Fibroblast of the conjunctiva (primary cell): ENCODE data around the gene NRG3.

Experiments
- DNase-seq: peaks from one replicate; pipeline ENCODE4 v3.0.0-alpha.2; 2010; ENCODE audit warnings: low read depth

NRG3 gene

DNA sequence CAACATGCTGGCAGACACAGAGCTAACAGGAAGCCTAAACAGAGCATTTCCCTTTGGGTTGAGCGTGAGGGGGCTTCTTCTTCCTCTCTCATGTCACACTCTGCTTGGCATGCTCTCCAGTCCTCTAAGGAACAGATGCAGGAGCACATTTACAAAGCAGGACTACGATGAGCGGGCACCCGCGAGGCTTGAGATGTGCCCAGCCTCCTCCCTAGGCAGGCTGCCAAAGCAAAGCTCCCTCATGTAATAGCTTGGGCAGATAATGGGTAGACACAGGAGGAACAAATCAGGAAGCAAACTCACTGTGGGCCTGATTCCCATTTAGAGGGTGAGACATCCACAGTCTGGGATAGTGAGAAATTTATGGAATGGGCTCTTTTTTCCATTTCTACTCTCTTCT, 519.1 kb downstream of the NRG3 start:
- no peak for DNase-seq

DNA sequence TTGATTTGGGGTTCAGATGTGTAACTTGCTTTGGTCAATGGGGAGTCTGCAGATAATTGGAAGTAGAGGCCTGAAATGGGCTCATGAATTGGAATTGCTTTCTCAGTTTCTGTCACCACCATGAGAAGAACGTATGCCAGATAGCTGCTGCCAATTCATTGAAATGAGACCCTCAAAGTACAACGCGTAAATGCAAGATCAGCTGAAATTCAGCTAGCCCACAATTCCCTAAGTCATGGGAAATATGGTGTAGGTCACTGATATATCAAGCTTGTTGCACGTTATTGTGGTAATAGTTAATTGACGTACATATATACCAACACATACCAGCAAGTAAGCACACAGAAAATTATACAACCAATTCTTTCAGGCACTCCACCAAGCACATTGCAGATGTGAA, 520.0 kb downstream of the NRG3 start:
- DNase-seq: no peak

DNA sequence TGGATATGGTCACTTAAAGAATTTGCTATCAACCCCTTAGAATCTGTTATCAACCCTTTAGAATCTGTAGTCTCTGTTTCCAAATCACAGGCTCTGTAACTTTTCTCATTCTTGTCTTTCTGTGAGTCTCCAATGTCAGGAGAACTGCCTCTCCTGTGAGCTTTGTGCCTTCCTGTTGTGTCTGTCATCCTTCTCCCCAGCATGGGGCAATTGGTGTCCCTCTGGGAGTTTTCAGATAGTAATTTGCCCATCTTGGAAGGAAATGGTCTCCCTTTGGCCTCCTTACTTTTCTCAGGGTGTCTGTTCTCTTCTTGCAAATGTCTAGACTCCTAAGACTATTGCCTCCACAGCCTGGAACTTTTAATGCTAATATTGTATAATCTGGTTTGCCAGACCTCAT, 521.9 kb downstream of the NRG3 start:
- DNase-seq: no peak

DNA sequence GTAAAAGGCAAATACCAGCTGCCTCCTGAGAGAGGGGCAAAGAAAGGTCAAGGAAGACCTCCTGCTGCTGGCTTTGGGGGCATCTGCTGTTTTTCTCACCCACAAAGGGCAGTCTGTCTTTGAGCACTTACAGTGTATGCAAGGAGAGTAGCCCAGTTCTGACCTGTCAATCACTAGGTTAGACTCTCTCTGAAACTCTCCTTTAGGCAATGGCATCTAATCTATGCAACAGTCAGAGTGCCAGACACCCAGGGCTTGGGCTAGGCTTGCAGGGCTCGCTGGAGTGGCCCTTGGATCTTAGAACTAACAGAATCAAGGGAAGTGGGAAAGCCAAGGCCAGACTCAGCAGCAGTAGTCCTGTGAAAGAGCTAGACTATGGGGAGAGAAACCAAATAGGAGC, 522.9 kb downstream of the NRG3 start:
- no peak for DNase-seq

DNA sequence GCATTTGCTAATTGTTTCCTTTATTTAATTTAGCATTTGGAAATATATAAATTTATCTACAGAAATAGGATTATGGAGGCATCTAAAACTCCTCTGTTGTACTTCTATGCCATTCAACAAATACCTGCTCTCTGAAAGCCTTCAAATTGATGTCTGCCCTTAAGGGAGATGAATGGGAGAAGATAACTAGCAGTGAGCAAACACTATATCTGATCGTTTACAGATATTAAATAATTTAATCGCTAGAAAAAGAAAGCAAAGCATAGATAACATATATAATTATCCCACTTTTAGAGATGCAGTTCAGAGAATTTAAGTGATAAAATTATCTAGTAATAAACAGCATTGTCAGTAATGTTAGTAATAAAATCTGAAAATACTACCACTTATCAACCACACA, 524.9 kb downstream of the NRG3 start:
- no peak for DNase-seq

DNA sequence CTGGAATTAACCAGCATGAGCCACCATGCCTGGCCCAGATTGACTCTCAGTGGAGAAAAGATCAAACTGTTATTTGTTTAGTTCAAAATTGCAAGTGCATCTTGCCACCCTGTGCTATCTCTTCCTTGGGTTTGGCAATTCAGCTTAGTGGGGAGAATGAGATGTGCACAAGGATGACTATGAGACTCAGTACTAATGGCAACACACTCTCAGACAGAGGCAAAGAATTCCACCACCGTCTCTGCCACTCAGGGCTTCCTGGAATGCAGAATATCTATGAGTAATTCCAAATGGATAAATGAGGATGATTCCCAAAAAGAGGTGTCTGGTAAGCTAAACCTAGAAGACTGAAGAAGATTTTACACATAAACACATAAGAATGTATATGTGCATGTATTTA, 525.8 kb downstream of the NRG3 start:
- no peak for DNase-seq

DNA sequence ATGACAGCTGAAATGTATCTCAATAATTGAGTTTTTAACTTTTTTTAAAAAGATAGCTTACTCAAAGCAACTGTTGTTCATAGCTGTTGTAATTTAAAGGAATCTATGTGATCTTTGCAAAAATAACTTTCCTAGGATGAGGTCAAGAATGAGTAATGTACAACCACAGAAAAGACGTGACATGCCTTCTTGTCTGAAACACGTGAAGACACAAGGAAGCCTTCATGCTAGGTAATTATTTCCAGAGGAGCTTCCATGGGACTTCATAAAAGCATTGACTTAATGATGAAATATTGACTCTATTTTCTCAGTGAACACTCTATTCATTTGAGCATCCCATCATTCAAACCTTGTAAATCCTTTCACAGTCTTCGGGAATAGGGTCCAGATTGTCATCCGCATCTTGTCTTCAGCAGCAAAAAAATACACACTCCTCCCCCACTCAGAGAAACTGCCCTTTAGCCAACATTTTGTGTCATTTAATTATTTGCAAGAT, 528.0 kb downstream of the NRG3 start:
- DNase-seq: no peak

DNA sequence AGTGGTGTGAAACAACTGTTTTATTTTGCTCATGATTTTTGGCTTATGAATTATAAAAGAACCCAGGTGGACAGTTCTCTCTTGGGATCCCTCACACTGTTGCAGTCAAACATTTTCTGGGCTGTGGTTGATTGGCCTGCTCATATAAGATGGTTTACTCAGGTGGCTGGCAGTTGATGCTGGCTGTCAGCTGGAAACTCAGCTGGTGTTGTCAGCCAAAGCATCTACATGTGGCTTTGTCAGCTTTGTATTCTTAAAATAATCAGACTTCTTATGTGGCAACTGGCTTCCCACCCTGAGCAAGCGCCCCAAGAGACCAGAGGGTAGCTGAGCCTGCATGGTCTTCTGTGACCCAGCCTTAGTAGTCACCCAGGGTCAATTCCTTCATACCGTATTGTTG, 534.7 kb downstream of the NRG3 start:
- no peak for DNase-seq

DNA sequence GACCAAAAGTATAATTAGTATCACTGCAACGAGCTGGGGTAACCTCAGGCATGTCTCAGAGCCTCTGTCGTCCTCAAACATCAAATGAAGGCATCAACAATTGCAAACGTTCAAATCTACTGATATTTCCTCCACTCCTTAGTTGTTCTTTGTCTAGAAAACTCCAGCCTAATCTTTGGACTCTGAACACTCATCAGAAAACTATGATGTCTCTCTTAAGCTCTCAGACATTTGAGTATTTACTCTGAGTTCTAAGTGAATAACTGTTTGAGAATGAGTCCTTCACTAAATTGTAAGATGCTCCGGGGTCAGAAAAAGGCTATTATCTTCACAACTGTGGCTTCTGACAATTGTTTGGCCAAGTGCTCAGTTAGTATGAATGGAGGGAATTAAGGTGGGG, 536.4 kb downstream of the NRG3 start:
- no peak for DNase-seq

DNA sequence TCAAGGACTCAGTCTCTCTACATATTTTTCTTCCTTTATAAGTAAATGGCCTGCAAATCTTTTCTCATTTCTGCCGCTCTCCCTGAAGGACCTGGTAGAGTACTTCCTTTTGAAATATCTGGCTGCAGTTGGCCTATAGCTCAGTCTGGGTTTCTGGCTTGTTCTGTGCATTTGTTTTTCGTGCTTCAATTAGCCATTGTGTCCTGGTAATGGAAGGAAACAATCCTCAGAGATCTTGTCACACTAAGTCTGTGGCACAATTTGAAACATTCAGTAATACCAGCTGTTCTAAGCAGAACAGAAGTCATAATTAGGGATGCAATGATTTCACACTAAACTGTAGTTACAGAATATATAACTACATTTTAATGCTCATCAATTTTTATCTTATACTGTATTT, 545.0 kb downstream of the NRG3 start:
- no peak for DNase-seq

DNA sequence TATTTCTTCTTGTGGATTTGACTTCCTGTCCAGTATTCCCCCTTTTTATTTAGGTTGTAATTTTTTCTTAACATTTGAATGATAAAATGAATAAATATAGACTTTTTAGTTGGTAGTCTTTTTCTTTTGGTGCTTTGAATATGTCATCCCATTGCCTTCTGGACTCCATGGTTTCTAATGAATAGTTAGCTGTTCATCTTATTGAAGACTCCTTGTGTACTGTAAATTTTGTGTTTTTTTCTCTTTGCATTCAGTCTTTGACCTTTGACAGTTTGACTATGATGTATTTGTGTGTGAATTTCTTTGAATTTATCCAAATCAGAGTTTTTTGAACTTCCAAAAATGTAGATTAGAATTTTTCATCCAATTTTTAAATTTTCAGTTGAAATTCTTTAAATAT, 554.3 kb downstream of the NRG3 start:
- DNase-seq: no peak

DNA sequence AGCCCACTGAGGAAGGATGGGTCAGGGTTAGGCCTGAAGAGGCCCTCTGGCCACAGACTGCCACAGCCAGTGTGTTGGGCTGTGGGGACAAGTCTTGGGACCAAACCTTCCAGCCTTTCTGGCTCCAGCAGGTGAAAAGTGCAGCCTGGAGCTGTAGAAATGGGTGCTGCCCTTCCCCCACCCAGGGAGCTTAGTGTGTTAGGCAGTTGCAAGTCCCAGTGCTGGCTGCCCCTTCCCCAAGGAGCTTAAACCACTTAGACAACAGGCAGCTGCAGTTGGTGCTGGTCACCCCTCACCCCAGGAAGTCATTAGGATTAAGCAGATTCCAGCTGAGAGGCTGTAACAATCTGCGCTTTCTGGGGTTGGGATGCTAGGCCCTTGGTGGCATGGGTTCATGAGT, 563.3 kb downstream of the NRG3 start:
- DNase-seq: no peak

DNA sequence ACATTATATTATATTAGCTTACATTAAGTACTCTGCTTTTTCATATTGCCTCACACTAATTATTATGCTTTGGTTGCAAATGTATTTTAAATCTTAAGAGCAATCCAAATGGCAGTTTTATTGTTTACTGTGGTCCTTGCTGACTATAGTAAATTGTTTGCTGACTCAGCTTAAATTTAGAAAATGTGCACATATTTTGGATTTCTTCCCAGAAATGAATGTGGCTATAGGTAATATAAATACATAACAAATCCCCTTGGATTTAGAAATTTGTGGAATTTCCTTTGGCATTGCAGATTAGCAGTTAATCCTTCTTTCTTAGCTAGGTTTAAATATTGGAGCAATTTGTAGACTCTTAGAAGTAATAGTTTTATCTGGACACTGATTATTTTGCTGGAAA, 565.8 kb downstream of the NRG3 start:
- DNase-seq: no peak

DNA sequence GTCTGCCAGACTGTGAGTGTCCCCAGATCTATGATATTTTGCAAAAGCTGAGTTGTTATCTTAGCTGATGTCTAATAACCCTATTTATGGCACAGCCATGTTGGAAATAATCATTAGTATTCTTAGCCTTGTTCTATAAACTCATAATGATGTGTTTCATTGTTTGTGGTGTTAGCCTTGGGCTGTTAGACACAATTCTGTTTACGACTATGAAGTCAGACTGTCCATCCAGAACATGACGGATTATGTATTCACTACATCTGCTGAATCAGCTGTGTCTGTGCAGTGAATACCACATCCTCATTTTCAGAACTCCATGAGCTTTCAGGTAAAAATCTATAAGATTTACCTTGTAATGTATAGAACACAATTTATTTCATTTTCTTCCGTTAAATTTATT, 577.1 kb downstream of the NRG3 start:
- no peak for DNase-seq

DNA sequence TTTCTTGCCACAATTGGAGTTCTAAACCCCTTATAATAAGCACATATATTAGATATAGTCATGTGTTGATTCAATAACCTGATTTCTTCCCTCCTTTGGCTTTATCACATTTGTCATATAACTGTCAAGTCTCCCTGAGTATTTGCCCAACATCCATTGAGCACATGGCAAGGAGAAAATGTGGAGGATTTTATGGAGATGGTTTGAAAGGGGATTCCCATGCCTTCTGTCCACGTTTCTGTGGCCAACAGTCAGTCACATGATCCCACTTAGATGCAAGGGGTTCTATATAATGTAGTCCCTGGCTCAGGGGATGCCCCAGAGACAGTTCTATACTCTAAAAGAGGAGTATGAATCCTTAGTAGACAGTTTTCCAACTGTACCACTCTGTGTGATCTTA, 577.7 kb downstream of the NRG3 start:
- no peak for DNase-seq

DNA sequence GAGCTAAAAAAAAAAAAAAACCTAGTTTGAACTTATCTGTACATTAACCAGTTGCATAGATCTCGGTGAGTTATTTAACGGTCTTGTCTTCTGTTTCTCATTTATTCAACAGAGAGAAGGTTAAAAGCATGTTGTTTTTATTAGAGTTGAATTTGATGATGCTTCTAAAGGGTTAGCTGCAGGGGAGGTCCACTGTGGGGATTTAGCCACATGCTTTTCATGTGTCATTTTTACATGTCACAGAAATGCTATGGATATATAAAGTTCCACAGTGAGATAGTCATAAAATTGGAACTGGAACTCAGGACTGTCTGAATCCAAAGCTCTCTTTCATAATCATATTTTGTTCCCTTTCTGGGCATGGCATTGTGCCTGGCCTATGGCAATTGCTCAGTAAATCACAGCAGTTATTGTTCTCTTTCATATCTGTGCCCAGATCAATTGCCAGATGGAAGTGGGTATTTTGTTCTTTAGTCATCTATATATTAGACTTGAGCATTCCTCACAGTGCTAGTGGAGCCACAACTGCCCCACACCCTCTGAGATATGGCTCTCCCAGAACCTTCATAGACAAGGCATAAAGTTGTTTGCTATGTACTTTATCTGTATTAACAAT, 578.8 kb downstream of the NRG3 start:
- no peak for DNase-seq

DNA sequence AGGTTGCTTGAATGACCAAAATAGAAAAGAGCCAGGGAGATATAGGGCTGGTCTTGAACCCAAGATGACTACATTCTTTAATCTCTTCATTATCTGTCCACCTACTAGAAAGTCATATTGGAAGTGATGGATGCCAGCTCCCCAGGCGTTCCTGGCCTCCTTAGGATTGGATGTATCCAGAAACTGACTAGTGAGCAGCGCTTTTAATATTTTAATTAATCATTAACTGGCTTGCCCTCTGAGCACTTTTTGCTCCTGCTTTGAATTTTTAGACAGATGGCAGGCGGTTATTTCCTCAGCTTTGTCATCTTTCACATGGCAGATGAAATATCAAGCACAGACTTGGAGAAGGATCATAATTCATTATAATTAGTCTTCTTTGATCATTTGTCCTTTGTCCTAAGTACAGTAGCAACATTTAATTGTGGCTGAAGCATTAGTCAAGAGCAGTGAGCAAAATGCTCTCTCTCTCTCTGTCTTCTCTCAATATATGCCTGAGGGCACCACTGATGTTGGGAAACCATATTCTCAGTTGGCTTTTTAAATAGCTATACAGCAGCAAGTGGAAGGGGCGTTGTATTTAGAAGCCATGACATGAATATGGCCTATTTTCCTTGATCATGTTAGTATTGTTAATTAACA, 588.0 kb downstream of the NRG3 start:
- DNase-seq: no peak

DNA sequence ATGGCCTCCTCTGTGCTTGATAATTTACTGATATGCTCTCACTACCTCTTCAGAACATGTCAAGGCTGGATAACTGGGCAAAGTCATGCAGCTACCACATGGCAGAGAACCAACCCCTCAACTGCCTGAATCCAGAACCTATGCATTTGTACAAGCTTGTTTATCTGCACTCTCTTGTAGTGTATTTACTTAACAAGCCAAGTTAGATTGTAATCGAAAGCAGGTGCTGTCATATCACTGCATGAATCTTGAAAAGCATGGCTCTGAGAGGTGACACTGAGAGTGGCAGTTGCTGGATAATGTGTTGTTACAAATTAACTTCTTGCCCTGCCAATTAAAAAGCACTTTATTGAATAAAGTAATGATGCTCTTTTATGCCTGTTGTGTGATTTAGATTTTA, 588.6 kb downstream of the NRG3 start:
- DNase-seq: no peak

DNA sequence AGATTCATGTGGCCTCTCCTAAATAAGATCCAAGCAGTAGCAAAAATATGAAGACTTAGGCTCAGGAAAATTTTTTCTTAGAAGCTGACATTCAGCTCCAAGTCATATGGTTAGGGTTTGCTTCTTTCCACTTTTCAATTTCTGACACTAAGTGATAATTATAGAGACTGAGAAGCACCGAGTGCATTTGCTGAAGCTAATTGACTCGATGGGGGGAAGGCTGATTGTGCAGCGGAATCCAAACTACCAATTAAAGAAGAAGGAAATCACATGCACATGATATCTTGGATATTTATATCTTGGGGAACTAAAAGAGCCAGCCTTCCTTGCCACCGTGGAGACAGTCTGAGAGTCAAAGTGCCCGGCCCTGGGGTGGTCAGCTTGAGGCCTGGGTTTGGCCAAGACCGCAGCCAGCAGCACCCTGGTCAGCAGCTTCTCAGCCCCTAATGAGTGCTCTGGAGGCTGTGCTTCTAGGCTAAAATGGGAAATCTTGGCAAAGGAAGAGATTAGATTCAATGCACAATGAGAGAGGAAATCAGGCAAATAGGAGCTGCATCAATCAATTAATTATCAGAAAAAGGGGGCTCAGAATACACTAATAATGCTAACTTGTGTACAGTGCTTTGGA, 589.3 kb downstream of the NRG3 start:
- DNase-seq: no peak

DNA sequence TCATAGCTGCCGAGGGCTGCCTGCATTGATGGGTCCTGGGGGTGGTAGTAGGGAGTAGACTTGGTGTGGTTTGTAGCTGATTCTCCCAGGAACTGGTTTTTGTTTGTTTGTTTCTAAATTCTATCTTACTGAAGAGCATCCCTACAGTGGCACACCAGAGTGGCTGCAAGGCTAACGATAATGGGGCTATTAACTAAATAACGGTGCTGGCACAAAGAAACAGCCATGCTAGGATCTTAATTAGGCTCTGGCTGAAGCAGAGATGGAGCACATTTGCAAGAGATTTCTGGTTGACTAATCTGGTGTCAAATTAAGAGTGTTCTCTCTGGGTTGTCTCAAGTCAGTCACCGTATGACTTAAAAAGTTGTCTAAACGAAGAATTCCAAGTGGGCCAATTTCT, 590.0 kb downstream of the NRG3 start:
- no peak for DNase-seq

DNA sequence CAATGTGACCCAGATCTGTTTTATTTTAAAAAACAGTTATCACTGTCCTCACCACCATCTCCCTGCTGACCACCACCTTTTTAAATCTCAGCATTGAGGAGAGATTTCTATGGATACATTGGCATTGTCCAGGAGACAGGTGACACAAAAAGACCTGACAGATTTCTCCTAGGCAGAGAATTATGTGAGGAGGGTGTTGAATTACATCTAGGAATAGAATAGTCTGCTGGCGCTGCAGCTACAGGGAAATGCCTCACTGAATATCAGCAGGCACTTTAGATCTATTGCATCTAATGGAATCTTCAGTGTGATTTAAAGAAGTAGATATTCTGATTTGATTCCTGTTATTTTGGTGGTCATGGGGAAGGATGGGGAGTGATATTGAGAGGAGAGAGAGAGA, 593.5 kb downstream of the NRG3 start:
- DNase-seq: no peak

DNA sequence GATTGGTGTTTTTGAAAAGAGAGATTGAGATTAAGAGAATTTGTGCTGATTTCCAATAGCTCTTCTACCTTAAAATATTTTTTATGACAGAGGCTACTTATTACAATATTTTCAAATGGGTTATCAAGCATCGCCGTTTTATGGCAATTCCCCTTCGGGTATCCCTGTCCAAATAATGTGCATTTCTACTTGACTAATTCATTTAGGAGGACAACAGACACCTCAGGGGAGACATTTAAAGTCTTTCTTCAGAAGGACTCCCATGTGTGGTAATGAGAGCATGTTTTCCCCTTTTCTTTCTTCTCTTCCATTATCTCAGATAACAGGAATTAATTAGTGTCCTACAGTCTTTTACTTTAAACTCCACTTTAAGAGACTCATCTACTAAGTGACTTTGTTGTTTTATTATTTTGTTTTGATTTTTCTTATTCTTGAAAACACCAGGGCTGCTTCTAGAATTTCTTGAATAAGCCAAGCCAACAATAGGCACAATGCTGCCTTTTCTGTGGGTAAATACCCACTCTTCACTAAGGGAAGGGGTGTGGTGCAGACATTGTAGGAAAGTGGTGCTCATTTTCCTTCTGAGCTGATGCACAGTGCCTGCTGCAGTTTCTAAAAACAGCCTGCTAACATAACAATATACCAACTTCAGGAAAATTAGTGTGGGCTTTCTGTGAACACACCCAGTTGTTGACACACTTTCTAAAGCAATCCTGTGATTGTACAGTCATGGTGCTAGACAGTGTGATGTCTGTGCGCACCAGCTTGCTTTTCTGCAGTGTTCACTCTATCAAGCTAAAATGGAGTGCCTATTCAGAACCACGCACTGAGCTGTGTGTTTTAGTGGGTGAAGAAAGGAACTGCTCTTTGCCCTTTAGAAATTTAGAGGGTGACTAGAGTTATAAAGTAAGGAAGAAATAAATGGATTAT, 597.7 kb downstream of the NRG3 start:
- DNase-seq: no peak

DNA sequence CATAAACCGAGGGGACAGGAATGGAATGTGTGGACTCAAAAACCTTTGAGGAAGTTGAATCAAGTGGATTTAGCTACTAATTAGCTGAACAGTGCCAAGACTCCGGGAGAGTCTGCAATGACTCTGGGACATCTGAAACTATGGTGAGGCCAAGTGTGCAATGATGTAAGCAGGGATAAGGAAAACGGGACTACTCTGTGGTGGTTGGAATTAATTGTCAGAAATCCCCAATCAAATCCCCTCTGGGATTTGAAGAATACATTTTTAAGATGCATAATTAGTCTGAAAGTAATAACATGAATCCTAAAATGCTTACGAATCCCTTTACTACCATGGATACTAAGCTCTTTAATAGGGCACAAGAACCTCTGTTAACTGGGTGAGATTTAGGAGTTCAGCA, 602.8 kb downstream of the NRG3 start:
- DNase-seq: no peak
